NCI-H82 (cell line): Measurements from ENCODE around the gene KLRC1.
A peak's percentile ranks its signal among the peaks of the same experiment; 100 is the strongest.
"Not testable (repeated sequence)": the region's sequence is repeated elsewhere in the genome, so short reads cannot be mapped to it uniquely, and the experiment has no call there.

ENCODE experiments used
- DNase-seq: peaks from one replicate; lab custom pipeline; 2025; lab: John Stamatoyannopoulos, UW

The KLRC1 gene

DNA sequence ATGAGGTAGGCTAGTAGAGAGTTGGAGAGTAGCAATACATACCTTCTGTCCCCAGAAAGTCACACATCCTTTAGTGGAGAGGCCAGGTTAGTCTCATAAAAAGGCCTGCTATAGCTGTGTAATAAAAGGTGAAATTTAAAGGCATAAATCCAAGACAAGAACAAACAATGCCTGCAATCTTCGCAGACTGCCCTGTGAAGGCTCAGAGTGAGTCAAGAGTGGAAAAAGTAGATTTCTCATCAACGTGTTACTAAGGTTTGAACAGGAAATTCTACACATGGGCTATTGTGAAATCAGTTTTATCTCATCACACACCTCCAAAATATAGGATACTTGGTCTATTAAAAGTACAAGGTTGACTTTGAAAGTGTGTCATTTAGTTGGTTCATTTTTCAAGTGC is at the start of gene KLRC1:
Gene KLRC1, minus strand, starts transcription at position 222 of the 400 bp plus-strand sequence. CDS start 2,221 bp downstream, outside the sequence.
- no peak for DNase-seq

GRCh38 chr12:10501030-10501429 is 47.9 kb upstream of the KLRC1 start:
- no peak for DNase-seq

- DNase-seq = no peak
These were observed 44.9 kb upstream of the KLRC1 start for GRCh38 chr12:10498042-10498441.

- DNase-seq = no peak
These were observed 44.4 kb upstream of the KLRC1 start for GRCh38 chr12:10497602-10498001.

- no peak for DNase-seq
These were observed 38.6 kb upstream of the KLRC1 start for GRCh38 chr12:10491766-10492165.

DNA sequence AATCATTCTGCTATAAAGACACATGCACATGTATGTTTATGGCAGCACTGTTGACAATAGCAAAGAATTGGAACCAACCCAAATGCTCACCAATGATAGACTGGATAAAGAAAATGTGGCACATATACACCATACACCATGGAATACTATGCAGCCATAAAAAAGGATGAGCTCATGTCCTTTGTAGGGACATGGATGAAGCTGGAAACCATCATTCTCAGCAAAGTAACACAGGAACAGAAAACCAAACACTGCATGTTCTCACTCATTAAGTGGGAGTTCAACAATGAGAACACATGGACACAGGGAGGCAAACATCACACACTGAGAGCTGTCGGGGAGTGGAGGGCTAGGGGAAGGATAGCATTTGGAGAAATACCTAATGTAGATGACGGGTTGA is 34.2 kb upstream of the KLRC1 start:
- not testable (repeated sequence) for DNase-seq

DNA sequence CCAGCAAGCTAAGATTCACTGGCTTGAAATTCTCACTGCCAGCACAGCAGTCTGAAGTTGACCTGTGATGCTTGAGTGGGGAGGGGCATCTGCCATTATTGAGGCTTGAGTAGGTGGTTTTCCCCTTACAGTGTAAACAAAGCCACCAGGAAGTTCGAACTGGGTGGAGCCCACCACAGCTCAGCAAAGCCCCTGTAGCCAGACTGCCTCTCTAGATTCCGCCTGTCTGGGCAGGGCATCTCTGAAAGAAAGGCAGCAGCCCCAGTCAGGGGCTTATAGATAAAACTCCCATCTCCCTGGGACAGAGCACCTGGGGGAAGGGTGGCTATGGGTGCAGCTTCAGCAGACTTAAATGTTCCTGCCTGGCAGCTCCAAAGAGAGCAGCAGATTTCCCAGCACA is 28.7 kb upstream of the KLRC1 start:
- not testable (repeated sequence) for DNase-seq

DNA sequence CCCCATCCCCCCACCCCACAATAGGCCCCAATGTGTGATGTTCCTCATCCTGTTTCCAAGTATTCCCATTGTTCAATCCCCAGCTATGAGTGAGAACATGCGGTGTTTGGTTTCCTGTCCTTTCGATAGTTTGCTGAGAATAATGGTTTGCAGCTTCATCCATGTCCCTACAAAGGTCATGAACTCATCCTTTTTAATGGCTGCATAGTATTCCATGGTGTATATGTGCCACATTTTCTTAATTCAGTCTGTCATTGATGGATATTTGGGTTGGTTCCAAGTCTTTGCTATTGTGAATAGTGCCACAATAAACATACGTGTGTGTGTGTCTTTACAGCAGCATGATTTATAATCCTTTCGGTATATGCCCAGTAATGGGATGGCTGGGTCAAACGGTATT is 19.6 kb upstream of the KLRC1 start:
- DNase-seq = not testable (repeated sequence)

DNA sequence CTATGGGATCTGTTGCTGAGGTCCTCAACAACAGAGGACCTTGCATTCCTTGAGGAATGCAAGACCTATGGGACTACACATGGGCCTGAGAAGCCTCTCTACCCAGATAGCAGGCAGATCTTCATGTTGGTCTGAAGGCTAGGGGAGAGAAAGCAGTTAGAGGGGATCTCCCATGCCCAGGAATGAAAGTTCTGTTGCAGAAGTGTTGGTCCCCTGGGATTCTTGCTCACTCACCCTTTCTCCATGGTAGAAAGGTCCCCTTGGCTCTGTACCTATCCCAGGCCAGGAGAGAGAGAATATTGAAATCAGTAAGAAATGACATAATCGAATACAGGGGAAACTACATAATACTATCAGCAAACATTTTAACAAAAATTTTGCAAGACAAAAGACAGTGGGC is 16.5 kb upstream of the KLRC1 start:
- DNase-seq = no peak

DNA sequence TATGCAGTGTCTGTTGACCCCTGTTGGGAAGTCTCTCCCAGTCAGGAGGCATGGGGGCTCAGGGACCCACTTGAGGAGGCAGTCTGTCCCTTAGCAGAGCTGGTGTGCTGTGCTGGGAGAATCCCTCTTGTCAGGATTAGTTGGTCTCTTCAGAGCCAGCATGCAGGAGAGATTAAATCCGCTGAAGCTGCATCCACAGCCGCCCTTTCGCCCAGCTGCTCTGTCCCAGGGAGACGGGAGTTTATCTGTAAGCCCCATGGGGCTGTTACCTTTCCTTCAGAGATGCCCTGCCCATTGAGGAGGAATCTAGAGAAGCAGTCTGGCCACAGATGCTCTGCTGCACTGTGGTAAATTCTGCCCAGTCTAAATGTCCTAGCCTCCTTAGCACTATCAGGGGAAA is 13.1 kb upstream of the KLRC1 start:
- DNase-seq = peak; percentile 92

- no peak for DNase-seq
These were observed 4.6 kb upstream of the KLRC1 start for GRCh38 chr12:10457760-10458159.

GRCh38 chr12:10456856-10457255 is 3.7 kb upstream of the KLRC1 start:
- no peak for DNase-seq

DNA sequence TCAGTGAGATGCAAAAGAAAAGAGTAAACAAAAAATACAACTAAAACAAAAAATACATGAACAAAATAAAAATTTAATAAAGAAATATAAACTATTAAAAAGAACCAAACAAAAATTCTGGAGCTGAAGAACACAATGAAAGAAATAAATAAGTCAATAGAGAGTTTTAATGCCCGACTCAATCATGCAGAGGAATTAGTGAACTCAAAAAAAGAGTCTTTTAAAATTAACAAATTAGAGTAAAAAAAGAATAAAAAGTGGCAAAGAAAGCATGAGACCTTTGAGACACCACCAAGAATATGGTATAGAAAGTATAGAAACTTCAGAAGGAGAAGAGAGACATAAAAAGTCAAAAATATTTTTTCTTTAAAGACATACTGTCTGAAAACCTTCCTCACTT is 2.6 kb upstream of the KLRC1 start:
- DNase-seq = no peak

GRCh38 chr12:10454531-10454930 is 1.4 kb upstream of the KLRC1 start:
- DNase-seq = no peak

GRCh38 chr12:10448236-10448635 is 4.9 kb downstream of the KLRC1 start:
- no peak for DNase-seq

- DNase-seq = not testable (repeated sequence)
These were observed 7.1 kb downstream of the KLRC1 start for GRCh38 chr12:10446052-10446451.

DNA sequence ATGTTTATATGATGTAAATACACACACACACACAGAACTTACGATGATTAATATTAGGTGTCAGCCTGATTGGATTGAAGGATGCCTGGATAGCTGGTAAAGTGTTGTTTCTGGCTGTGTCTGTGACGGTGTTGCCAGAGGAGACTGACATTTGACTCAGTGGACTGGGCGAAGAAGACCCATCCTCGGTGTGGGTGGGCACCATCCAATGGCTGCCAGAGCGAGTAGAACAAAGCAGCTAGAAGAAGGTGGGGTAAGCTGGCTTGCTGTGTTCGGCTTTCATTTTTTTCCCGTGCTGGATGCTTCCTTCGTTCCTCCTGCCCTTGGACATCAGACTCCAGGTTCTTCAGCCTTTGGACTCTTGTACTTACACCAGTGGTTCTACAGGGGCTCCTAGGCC is 12.0 kb downstream of the KLRC1 start:
- not testable (repeated sequence) for DNase-seq

DNA sequence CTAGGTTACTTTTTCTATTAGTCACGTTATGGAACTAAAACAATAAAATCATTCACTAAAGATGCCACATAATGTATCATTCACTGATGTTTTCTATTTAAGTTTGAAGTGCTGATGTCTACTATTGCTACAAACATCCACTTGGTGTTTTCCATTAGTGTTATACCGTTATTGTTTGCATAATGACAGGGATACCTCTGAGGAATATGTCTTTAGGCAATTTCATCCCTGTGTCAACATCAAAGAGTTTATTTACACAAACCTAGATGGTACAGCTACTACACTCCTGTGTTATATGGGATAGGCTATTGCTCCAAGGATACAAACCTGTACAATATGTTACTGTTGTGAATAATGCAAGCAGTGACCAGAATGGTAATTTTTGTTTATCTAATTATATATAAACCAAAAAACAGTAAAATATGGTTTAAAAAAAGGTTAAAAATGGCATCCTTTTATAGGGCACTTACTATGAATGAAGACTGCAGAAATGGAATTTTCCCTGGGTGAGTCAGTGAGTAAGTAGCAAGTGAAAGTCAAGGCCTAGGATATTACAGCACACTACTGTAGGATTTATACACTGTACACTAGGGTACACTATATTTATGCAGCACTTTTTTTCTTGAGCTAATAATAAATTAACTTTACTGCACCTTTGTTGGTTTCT is 13.4 kb downstream of the KLRC1 start:
- DNase-seq = not testable (repeated sequence)

- not testable (repeated sequence) for DNase-seq
These were observed 15.6 kb downstream of the KLRC1 start for GRCh38 chr12:10437601-10438000.

DNA sequence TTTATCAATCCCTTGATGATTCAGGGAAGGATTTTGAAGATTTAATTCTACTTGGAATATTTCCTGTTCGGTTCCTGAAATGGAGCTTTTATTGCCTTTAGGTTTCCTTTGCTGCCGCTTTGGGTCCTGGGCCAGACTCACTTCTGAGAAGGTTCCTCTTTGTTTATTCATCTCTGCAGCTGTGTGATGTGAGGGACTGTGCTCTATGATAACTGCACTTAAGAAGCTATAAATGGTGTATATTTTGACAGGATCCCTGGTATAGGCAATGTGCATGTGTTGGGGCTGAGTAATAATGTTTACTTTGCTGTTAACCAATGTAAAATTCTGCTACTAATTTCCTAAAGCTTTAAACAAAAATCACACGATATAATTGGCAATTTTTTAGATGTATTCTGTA is 17.4 kb downstream of the KLRC1 start, which contains the start of gene KLRC2:
Gene KLRC2, minus strand, starts transcription at position 195 of the 400 bp plus-strand sequence. Its CDS starts 24 bp downstream, at position 171.
- not testable (repeated sequence) for DNase-seq

DNA sequence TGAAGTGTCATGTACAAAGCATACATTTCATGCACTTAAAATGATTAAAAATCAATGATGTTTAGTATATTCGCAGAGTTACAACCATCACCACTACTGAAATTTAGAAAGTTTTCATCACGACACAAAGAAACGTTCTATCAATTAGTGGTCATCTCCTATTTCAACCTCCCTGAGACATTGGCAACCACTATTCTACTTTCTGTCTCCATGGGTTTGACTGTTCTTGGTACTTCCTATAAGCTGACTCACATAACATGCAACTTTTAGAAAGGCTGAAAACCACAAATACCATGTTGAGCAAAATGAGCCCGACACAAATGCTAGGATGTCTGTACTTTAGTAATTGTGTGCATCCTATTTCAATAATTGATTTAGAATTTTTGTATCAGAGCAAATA is 22.6 kb downstream of the KLRC1 start:
- not testable (repeated sequence) for DNase-seq

- not testable (repeated sequence) for DNase-seq
These were observed 27.2 kb downstream of the KLRC1 start for GRCh38 chr12:10425938-10426337.

- not testable (repeated sequence) for DNase-seq
These were observed 28.8 kb downstream of the KLRC1 start for GRCh38 chr12:10424260-10424899.

- not testable (repeated sequence) for DNase-seq
These were observed 31.0 kb downstream of the KLRC1 start for GRCh38 chr12:10422159-10422558.
